Testis (tissue), 2 donors: Measurements from ENCODE around the gene FAM120A.

ENCODE experiments used
- CTCF ChIP-seq, 3 experiments: fragments of 450-650 bp in 2 of 3; fragments of 200-600 bp in 1 of 3; sonication (generic) in 1 of 3; IDR thresholded peaks; one replicate each; pipeline ENCODE4 v1.5.1; 2016 to 2019; ENCODE audit warnings: antibody characterized with exemption in 3 of 3, mild to moderate bottlenecking in 2 of 3, moderate library complexity in 1 of 3
- POLR2A ChIP-seq: fragments of 450-650 bp; IDR thresholded peaks from one replicate; pipeline ENCODE4 v1.6.1; 2017; ENCODE audit warnings: antibody characterized with exemption, mild to moderate bottlenecking, moderate library complexity

GRCh38 chr9:93460689-93461413 lies 9.4 kb downstream of the FAM120A start:
- TF ChIP-seq CTCF (IDR thresholded peaks at IDR 0.05) (no peak), POLR2A (no peak)
